ENCODE measurements around the gene GOLGA3.

DNA sequence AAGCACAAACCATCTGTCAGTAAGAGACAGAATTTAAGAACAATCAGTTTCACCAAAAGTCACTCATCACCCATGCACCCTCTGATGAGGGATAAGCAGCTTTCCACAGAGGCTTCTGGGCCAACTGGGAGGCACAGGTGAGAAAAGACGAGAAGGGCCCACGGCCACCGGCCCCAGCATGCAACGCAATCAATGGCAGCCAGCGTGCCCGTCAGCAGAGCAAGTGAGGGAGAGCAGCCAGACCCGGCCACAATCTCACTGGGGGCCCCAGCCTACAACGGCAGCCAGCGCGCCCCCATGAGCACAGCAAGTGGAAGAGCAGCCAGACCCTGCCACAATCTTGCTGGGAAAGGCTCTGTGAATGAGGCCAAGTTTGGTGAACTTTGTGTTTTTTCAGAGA, 80.3 kb downstream of the GOLGA3 start:
- TF ChIP-seq POLR2A (IDR thresholded peaks at IDR 0.05; ENCODE audit: low read length) (no peak), GATA1 (IDR thresholded peaks at IDR 0.05; ENCODE audit: low read depth, low read length) (no peak)
